Urinary bladder (tissue), 4 donors: Measurements from ENCODE around the gene RAB11FIP2. TPM values are rescaled to one million over a fixed set of nuclear protein-coding genes. Genes with fewer than 3 reads are reported as not detected.

Experiments used
- DNase-seq: peaks from one replicate; pipeline ENCODE4 v3.0.0-alpha.2; 2015; ENCODE audit errors: extremely low spot score
- H3K27ac ChIP-seq: one replicate; pipeline ENCODE4 v1.5.1; 2013; ENCODE audit warnings: low read depth, mild to moderate bottlenecking, moderate library complexity
- H3K36me3 ChIP-seq: one replicate; pipeline ENCODE4 v1.6.1; 2013; ENCODE audit warnings: mild to moderate bottlenecking, moderate library complexity; ENCODE audit not compliant: insufficient read depth
- H3K4me1 ChIP-seq: one replicate; pipeline ENCODE4 v1.6.1; 2013; ENCODE audit warnings: mild to moderate bottlenecking, moderate library complexity; ENCODE audit not compliant: insufficient read depth
- H3K4me3 ChIP-seq: one replicate; pipeline ENCODE4 v1.5.1; 2013; ENCODE audit warnings: low read depth, low read length
- WGBS: extraction: QIAGEN DNeasy Blood & Tissue Kit; methylation state at CpG from one replicate; pipeline ENCODE4 v1.1.7; 2013; 5-methylcytosine and 5-hydroxymethylcytosine counted together
- polyA plus RNA-seq: library from polyadenylated mRNA; stranded (reverse); fragments of 200-250 nt; gene quantifications from one replicate; pipeline ENCODE4 v1.2.3, GENCODE V29; 2013
- total RNA-seq: library from RNA; depleted of rRNA; stranded (reverse); fragments of >200 nt; gene quantifications from one replicate; pipeline ENCODE4 v1.2.3, GENCODE V29; 2014
- donor health status: healthy with polysubstance abuse.
- donor health status: healthy.

The RAB11FIP2 gene
- total and polyA plus RNA-seq, 2 donors = 14.4 to 56.5 TPM

DNA sequence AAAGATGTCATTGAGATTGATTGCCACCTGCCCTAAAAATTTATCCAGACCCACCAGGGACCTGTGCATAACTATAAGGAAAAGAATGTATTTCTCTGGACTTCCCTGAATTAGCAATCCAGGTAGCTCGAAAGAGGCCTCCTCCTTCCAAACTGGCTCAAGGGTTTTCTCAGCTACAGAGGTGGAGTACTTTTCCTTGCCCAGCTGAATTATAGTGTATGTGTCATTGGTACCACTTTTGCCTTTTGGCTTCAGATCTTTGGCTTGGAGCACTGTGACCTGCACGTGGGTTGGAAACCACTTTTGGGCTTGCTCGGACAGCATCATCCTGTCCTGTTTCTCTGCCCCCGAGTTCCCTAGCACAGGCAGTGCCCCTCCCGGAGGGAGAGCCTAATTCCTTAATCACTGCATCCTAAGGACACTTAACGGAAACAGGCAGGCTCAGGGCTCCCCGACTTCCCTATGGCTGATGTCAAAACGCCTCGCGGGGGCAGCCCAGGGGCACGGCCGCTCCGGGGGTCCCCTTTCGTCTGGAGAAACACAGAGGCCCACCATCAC is 825 bp downstream of the RAB11FIP2 start:
- 1% methylated on average over 14 of the region's 14 CpGs for WGBS
- H3K27ac ChIP-seq = peak overlapping the region; percentile 81
- no peaks in the 10 kb centered on the region for H3K4me1 ChIP-seq
- peak; percentile 29 for DNase-seq
- no peaks in the 10 kb centered on the region for H3K36me3 ChIP-seq
- H3K4me3 ChIP-seq = peak overlapping the region; percentile 72

DNA sequence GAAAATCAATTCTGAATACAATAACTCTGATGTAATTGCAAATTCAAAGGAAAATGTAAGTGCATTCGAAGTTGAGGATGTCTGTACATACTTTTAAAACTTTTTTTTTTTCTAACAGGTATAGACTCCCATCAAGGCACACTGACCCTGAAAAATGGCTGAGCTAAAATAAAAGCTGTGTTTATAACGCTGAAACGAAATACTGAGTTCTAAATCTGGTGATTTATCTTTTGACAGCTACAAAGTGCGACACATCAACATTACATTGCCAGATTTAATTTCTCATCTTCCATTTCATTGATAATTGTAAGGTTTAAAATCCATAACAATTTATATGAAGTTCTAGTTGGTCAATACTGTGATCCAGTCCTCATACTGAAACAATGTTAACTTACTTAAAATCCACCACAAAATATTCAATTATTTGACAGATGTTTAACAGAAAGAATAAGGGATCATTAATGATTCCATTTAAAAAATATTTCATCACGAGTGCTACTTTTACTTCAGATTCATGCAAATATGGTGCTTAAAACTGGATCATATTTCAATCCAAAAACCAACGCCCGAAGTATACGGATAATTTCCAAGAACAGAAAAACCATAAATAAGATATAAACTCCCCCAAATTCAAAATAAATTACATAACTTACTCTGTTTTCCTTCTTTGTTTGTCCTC is 1.4 kb downstream of the RAB11FIP2 start:
- Histone ChIP-seq H3K4me1 (no peaks in the 10 kb centered on the region), H3K27ac (no peak overlapping the region), H3K36me3 (no peaks in the 10 kb centered on the region), H3K4me3 (peak overlapping the region; percentile 72)
- WGBS = 45% methylated on average over 8 of the region's 8 CpGs
- no peak for DNase-seq

DNA sequence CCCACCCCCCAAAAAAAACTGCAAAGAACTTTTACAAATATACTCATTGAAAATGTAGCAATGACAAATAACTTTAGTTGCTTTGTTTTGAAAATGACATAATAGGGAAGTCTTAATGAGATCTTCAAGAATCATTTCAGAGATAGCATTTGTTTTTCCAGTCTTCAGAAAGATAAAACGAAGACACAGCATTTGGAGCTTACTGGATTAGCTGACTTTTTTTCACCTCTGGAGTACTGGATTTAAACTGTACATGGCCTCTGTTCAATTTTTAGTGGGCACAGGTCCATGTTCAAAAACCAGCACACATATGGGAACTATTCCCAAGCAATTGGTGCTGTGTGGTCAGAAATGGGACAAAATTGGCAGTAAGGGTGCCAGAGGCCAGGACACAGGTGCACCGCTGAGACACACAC is 3.9 kb downstream of the RAB11FIP2 start:
- no peaks in the 10 kb centered on the region for H3K36me3 ChIP-seq
- H3K4me1 ChIP-seq = no peaks in the 10 kb centered on the region
- no peak overlapping the region for H3K27ac ChIP-seq
- WGBS = 58% methylated on average over 2 of the region's 2 CpGs
- DNase-seq = no peak
- no peak overlapping the region for H3K4me3 ChIP-seq

DNA sequence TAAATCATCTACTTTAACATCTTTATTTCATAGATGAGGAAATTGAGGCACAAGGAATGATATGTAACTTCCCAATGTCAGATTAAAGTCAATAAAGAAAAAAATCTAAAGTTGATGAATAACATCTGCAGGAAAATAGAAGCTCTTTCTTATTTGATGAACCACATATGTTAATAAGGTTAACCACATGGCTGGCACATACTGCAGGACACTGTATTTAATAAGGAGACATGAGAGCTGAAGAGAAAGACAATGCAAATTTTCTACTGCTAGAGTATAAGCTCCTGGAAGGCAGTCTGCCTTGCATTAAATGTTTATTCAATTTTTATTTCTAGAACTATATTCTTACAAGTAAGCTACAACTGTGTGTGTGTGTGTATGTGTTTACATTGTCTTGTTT is 4.4 kb downstream of the RAB11FIP2 start:
- no peak for DNase-seq
- Histone ChIP-seq H3K27ac (no peak overlapping the region), H3K4me1 (no peaks in the 10 kb centered on the region), H3K36me3 (no peaks in the 10 kb centered on the region), H3K4me3 (no peak overlapping the region)

DNA sequence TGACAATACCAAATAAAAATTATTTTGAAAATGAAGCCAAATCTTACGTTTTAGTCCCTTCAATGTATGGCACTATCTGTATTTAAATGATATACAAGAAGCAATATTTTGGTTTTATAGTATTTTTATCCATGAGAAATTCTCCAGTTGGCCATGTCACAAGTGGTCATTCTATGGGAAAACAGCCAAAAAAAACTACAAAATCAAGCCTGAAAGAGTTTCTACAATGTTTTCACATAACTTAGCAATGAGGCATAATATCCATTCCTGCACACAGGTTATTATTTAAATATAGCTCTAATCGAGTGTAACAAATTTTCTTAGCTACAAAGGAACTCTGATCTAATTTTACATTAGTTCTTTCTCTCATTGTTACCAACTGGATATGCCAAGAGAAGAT is 5.4 kb downstream of the RAB11FIP2 start:
- no peak overlapping the region for H3K27ac ChIP-seq
- no peaks in the 10 kb centered on the region for H3K4me1 ChIP-seq
- no peaks in the 10 kb centered on the region for H3K36me3 ChIP-seq
- WGBS = 60% methylated on average over 2 of the region's 2 CpGs
- no peak for DNase-seq
- H3K4me3 ChIP-seq = no peak overlapping the region

DNA sequence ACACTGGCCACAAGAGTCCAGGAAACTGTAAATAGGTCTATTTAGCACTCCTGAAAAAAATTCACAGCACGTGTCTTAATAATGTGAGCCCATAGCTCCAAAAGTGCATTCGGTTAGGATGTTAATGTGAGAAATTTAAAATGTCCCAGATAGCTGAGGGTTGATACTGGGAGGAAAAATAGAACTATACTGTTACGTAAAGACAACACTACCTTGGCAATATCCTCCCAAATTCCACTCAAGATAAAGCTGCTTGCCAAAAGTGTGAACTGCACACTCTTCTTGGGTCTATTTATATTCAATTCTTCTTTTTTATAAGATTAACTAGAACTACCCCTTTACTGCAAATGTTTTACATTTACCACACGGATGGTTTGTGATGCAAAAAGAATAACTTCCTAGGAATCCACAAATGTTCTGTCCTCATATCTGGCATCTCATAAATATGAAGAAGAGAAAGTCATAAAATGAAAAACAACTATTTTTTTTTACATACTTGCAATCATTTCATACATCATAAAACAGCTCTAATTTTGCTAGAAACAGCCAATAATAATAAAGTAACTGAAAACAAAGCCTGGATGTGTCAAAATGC is 10.4 kb downstream of the RAB11FIP2 start:
- no peak for DNase-seq
- Histone ChIP-seq H3K4me3 (no peak overlapping the region), H3K36me3 (no peaks in the 10 kb centered on the region), H3K4me1 (no peaks in the 10 kb centered on the region), H3K27ac (no peak overlapping the region)
- 54% methylated on average over 4 of the region's 4 CpGs for WGBS

DNA sequence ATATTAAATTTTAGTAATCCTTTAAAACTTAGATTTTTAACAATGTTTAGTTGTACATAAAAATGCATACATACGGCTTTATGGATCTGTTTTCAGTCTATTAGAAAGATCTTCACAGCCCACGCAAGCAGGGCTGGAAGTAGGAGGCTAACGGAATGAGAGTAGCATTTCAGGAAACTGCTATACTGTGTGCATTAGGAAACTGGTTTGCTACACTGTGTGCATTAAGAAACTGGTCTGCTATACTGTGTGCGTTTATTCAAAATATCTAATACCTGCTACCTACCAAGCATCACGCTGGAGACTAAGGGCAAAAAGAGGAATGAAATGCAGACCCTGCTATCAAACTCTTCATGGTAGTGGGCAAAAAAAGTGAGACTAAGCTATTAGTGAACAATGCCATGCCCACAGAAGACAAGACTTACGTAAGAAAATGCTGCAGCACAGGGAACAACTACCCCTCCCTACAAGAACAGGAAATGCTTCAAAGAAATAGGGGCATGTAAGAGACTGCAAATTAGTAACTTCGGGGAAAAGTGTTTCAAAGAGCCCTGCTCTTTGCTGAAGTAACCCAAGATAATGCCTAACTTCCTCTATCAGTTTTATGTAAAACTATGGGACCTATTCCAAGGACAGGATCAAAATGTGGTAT is 11.3 kb downstream of the RAB11FIP2 start:
- DNase-seq = no peak
- Histone ChIP-seq H3K27ac (no peak overlapping the region), H3K4me3 (no peak overlapping the region), H3K36me3 (no peaks in the 10 kb centered on the region), H3K4me1 (no peaks in the 10 kb centered on the region)
- WGBS = 77% methylated on average over 7 of the region's 7 CpGs

DNA sequence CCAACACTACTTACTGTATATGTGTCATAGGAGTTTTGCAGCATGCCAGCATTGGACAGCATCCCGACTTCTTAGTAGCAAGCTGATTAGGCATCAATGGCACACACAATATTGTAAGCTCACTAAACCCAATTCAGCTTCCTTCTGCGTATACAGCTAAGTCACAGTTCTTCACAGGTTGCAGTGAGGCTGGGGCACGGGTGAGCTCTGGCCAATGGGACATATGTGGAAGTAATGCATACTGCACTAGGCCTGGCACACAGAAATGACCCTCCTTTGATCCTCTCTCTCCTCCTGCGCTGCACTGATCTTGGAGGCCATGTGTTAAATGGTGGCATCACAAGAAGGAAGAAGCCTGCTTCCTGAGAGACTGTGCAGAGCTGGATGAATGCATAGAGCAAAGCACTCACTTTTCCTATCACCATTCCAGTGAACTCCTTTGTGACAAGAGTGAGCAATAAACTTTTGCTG is 11.9 kb downstream of the RAB11FIP2 start:
- Histone ChIP-seq H3K4me1 (no peaks in the 10 kb centered on the region), H3K27ac (no peak overlapping the region), H3K4me3 (no peak overlapping the region), H3K36me3 (no peaks in the 10 kb centered on the region)
- 87% methylated on average over 4 of the region's 4 CpGs for WGBS
- DNase-seq = no peak

DNA sequence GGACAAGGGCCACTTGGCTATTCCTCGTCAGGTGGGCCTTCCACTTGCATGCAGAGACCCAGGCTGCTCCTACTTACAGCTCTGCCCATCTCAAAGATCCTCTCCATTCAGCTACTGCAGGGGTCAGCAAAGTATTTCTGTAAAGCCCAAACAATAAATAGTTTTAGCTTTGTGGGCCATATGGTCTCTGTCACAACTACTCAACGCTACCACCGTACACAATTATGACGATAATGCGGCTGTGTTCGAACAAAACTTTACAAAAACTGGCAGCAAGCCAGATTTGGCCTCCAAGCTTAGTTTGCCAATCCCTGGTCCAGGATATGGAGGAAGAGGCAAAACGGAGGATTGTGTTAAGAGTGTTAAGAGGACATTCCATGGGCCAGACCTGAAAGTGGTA is 12.8 kb downstream of the RAB11FIP2 start:
- Histone ChIP-seq H3K36me3 (no peaks in the 10 kb centered on the region), H3K4me3 (no peak overlapping the region), H3K4me1 (no peaks in the 10 kb centered on the region), H3K27ac (no peak overlapping the region)
- 41% methylated on average over 7 of the region's 7 CpGs for WGBS
- DNase-seq = peak; percentile 45

DNA sequence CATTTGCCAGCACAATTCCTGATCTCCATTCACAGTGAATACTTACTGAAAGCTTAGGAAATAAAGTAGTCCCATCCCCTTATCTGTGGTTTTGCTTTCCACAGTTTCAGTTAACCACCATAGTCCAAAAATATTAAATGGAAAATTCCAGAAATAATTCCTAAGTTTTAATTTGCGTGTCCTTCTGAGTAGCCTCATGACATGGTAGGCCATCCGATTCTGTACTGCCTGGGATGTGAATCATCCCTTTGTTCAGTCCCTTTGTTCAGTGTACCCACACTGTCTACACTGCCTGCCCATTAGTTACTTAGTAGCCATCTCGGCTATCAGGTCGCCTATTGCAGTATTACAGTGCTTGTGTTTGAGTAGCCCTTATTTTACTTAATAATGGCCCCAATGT is 14.2 kb downstream of the RAB11FIP2 start:
- Histone ChIP-seq H3K4me3 (no peak overlapping the region), H3K27ac (no peak overlapping the region), H3K4me1 (no peaks in the 10 kb centered on the region), H3K36me3 (no peaks in the 10 kb centered on the region)
- DNase-seq = no peak
- WGBS = 92% methylated on average over 4 of the region's 4 CpGs

DNA sequence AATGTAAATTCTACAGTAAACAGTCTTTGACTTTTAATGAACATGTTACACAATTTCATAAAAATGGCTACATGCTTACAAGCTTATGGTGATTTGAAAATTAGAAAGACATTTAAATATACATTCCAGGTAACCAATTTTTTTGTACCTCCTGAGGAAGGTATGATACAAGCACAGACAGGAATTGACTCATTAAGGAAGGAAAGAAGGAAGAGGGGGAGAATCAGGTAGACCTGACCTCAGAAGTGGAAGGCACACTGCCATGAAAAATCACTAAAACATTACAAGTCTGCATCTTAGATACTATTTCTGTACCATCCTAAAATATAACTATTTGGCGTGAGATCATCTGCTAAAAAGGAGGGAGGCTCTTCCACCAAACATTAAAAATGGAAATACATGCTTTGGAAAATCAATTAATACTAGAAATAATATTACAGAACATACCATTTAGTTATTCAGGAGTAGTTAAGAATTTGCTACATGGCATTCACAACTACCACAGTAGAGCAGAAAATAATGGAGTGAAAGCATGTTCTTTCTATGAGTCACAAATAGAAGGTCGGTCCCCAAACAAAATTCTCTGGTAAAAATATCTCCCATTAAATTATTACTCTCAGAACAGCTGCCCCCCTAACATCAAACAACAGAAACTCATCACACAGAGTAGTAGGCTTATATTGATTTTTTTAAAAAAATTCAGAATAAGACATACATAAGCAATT is 15.2 kb downstream of the RAB11FIP2 start:
- no peaks in the 10 kb centered on the region for H3K4me1 ChIP-seq
- no peak for DNase-seq
- no peak overlapping the region for H3K27ac ChIP-seq
- no peak overlapping the region for H3K4me3 ChIP-seq
- no peaks in the 10 kb centered on the region for H3K36me3 ChIP-seq
- 64% methylated on average over 2 of the region's 2 CpGs for WGBS

DNA sequence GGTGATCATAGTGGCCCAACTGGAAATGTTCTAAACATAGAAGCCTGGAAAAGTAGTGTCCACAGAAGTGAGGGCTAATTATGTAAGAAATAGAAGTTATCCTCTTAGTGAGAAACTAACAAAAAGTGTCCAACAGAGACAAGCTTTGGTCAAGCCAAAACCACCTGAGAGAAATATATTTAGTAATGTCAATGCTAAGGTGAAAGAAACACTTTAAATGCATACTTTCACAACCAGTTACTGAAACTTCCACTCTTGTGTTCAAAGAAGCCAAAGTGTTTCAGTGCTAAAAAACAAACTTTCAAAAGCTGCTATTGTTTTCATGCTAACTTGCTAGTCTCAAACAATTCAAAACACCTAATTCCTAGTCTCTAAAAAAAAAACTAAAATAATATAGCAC is 18.1 kb downstream of the RAB11FIP2 start:
- Histone ChIP-seq H3K4me1 (no peaks in the 10 kb centered on the region), H3K4me3 (no peak overlapping the region), H3K27ac (no peak overlapping the region), H3K36me3 (no peaks in the 10 kb centered on the region)
- DNase-seq = no peak

DNA sequence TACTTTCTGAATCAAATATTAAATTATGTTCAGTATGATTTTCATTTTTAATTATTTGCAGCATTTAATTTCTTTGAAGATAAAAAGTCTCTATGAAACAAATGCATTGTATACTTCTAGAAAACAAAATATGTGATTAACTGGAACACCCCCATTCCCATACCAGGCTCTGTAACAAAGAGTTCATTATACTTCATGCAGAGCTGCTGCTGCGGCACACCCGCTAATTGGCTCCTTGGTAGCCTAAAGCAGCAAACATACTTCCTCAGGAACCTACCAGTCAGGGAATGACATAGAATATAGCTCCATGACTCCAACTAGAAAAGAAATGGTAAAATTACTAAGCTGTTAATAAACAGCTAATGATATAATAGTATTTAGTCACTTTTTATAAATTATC is 19.3 kb downstream of the RAB11FIP2 start:
- no peaks in the 10 kb centered on the region for H3K36me3 ChIP-seq
- no peak overlapping the region for H3K27ac ChIP-seq
- WGBS = 93% methylated on average over 2 of the region's 2 CpGs
- H3K4me1 ChIP-seq = no peaks in the 10 kb centered on the region
- no peak overlapping the region for H3K4me3 ChIP-seq
- DNase-seq = no peak
